Measurements from ENCODE around the gene ANTXR1.

The ANTXR1 gene

DNA sequence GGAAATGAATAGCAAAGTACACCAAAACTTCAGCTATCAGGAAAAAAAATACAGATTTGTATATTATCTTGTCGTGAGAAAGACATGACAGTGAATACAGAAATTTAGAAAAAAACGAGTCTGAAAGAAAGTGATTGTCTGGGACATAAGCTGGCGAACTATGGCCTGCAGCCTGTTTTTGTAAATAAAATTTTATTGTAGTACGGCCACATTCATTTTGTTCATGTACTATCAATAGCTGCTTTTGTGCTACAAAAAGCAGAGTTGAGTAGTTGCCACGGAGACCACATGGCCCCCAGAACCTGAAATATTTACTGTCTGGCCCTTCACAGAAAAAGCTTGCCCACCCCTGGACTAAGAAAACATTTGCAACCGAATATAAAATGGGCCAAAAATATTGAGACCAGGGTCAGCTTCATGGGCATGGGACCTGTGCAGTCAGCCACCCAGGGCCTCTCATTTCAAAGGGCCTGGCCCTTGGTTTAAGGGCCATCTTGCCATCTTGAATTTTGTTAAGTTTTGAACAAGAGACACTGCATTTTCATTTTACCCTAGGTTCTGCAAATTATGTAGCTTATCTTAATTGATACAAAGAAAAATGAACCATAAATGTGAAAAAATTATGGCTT lies 17.9 kb downstream of the ANTXR1 start:
- TF ChIP-seq, protein P1, sequence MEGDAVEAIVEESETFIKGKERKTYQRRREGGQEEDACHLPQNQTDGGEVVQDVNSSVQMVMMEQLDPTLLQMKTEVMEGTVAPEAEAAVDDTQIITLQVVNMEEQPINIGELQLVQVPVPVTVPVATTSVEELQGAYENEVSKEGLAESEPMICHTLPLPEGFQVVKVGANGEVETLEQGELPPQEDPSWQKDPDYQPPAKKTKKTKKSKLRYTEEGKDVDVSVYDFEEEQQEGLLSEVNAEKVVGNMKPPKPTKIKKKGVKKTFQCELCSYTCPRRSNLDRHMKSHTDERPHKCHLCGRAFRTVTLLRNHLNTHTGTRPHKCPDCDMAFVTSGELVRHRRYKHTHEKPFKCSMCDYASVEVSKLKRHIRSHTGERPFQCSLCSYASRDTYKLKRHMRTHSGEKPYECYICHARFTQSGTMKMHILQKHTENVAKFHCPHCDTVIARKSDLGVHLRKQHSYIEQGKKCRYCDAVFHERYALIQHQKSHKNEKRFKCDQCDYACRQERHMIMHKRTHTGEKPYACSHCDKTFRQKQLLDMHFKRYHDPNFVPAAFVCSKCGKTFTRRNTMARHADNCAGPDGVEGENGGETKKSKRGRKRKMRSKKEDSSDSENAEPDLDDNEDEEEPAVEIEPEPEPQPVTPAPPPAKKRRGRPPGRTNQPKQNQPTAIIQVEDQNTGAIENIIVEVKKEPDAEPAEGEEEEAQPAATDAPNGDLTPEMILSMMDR (IDR thresholded peaks at IDR 0.05; ENCODE audit: extremely low read depth, insufficient read depth, missing control alignments) = no peak
- in situ Hi-C loops (cut with MboI; ENCODE audit: low pct_unique_long_range_greater_than_20kb, low sequenced_read_pairs, unreplicated experiment) = loop anchor here (25.0 kb wide), 1 partner anchor 281 kb away; no protein-coding TSS in a partner anchor
- no peak for DNase-seq (ENCODE audit: low spot score)

DNA sequence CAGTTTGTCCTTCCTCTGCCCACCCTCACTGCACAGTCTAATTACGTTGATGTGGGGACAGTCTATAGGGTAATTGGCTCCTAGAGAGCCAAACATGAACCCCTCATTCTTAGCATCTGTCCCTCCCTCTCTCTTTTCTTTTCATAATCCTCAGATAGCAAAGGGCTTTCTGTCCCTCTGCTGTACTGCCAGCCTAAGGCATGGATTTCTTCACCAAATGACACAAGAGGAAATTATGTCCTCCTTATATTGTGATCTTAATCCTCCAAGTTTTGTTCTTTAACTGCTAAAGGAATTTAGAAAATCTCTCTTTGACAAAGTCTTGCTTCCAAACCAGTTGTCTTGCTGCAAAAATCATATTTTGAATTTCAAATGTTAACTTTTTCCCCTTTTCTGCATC lies 18.5 kb downstream of the ANTXR1 start:
- no peak for DNase-seq (ENCODE audit: low spot score)
- TF ChIP-seq, protein P1 (IDR thresholded peaks at IDR 0.05; ENCODE audit: extremely low read depth, insufficient read depth, missing control alignments) = no peak
- in situ Hi-C loops (cut with MboI; ENCODE audit: low pct_unique_long_range_greater_than_20kb, low sequenced_read_pairs, unreplicated experiment) = loop anchor here (25.0 kb wide), 1 partner anchor 281 kb away; no protein-coding TSS in a partner anchor

DNA sequence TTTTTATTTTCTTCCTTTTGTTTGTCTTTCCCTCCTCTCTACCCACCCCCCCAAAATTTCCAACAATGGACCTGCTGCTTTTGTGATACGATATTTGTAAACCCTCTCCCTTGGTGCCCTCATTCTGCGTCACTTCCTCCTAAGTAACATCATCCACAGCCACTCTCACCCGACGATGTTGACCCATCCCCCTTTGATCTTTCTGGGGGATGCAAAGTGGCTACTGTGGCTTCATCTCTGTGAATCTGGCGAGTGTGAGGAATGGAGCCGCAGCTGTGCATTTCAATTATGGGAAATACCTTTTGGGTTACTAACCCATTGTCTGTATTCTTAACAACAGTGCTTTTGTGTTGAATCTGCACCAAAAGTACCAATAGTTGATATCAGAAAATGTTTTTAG lies 19.4 kb downstream of the ANTXR1 start:
- in situ Hi-C loops (cut with MboI; ENCODE audit: low pct_unique_long_range_greater_than_20kb, low sequenced_read_pairs, unreplicated experiment) = loop anchor here (25.0 kb wide), 1 partner anchor 280 kb away; no protein-coding TSS in a partner anchor
- DNase-seq (ENCODE audit: low spot score) = no peak
- TF ChIP-seq, protein P1 (IDR thresholded peaks at IDR 0.05; ENCODE audit: extremely low read depth, insufficient read depth, missing control alignments) = no peak

DNA sequence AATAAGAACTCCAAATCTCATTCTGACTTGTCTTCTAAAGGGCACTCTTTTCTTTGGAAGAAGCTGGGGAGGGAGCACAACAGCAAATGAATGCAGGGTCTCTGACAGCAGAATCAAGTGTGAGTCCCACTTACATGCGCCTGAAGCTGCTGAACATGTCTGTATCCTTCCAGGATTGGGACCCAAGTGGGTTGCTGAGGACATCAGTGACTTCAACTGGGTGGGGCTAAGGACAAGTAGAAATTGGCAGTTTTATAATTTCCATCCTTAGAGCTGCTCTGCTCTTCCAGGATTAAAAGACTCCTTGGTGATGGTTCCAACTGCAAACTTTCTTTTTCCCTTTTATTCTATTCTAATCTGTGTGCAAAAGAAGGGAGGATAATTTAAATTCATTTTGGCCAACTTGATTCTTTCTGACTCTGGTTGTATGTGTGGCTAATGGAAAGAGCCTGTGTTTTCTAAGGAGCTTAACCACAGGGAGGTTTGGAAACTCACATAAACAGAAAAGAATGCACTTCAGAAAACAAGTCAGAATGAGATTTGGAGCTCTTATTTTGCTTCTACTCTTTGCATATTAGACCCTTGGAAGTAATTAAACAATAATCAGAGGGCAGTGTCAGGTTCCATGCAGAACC lies 20.6 kb downstream of the ANTXR1 start:
- TF ChIP-seq, protein P1 (IDR thresholded peaks at IDR 0.05; ENCODE audit: extremely low read depth, insufficient read depth, missing control alignments) = no peak
- in situ Hi-C loops (cut with MboI; ENCODE audit: low pct_unique_long_range_greater_than_20kb, low sequenced_read_pairs, unreplicated experiment) = loop anchor here (25.0 kb wide), 1 partner anchor 279 kb away; no protein-coding TSS in a partner anchor
- no peak for DNase-seq (ENCODE audit: low spot score)

DNA sequence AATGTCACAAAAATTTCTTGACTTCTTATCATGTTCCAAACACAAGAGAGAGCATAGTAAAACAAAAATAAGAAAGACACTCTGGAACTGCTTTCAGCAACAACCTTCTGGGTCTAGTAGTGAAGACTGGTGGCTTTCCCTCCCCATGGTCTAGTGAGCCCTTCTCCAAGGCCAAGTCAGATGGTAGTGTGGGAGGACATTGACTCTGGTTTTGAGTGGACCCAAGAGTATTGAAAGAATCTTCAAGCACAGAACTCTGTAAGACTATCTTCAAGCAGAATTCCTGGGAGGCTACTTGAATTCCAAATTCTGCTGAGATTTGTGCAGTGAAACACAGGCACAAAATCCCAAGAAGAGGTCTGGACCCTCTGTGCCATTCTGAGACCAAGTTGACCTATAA lies 21.1 kb downstream of the ANTXR1 start:
- in situ Hi-C loops (cut with MboI; ENCODE audit: low pct_unique_long_range_greater_than_20kb, low sequenced_read_pairs, unreplicated experiment) = loop anchor here (25.0 kb wide), 1 partner anchor 278 kb away; no protein-coding TSS in a partner anchor
- DNase-seq (ENCODE audit: low spot score) = no peak
- TF ChIP-seq, protein P1 (IDR thresholded peaks at IDR 0.05; ENCODE audit: extremely low read depth, insufficient read depth, missing control alignments) = no peak

DNA sequence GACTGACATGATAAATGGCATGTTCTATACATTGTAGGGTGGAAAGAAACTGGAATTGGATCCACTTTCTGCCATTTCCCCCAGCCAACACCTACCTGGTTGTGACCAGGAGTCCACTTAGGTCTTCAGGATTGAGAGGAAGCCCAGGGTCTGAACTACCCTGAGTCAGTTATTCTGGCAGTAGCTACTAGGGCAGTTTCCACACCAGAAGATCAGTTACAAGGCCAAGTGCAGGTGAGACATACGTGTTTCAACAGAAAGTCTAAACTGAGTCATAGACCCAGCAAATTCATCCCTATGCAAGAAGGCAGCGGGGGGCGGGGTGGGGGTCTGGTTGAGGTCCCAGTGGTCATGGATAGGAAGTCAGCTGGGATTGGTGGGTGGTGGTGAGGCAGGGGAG lies 21.9 kb downstream of the ANTXR1 start:
- in situ Hi-C loops (cut with MboI; ENCODE audit: low pct_unique_long_range_greater_than_20kb, low sequenced_read_pairs, unreplicated experiment) = loop anchor here (25.0 kb wide), 1 partner anchor 277 kb away; no protein-coding TSS in a partner anchor
- DNase-seq (ENCODE audit: low spot score) = no peak
- TF ChIP-seq, protein P1 (IDR thresholded peaks at IDR 0.05; ENCODE audit: extremely low read depth, insufficient read depth, missing control alignments) = no peak

Measured in GM13977 (cell line).